ENCODE results near the gene LDAH. TPM values are rescaled to one million over a fixed set of nuclear protein-coding genes. Genes with fewer than 3 reads are reported as not detected.

LDAH gene
- total and polyA plus RNA-seq, 4 donors = 5.0 to 30.8 (median 11.5) TPM

GRCh38 chr2:20635113-20635510 lies 187.8 kb downstream of the LDAH start:
- ATAC-seq (ENCODE audit: insufficient read depth, low FRiP score) (no peak), DNase-seq (peak in 2 of 3 donors; percentile 21 to 30)
- TF ChIP-seq, protein P1, sequence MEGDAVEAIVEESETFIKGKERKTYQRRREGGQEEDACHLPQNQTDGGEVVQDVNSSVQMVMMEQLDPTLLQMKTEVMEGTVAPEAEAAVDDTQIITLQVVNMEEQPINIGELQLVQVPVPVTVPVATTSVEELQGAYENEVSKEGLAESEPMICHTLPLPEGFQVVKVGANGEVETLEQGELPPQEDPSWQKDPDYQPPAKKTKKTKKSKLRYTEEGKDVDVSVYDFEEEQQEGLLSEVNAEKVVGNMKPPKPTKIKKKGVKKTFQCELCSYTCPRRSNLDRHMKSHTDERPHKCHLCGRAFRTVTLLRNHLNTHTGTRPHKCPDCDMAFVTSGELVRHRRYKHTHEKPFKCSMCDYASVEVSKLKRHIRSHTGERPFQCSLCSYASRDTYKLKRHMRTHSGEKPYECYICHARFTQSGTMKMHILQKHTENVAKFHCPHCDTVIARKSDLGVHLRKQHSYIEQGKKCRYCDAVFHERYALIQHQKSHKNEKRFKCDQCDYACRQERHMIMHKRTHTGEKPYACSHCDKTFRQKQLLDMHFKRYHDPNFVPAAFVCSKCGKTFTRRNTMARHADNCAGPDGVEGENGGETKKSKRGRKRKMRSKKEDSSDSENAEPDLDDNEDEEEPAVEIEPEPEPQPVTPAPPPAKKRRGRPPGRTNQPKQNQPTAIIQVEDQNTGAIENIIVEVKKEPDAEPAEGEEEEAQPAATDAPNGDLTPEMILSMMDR (IDR thresholded peaks at IDR 0.05; ENCODE audit: control extremely low read depth, extremely low read depth) = no peak
- H3K4me3 ChIP-seq = no peak overlapping the region
- H3K36me3 ChIP-seq (ENCODE audit: control insufficient read depth in 4 of 4, insufficient read depth in 4 of 4, low read length in 4 of 4) = peaks cover 0 to 30% (median 0%) of the 10 kb centered on the region in 4 donors
- H3K9ac ChIP-seq (ENCODE audit: insufficient read depth in 1 of 2, low read length in 2 of 2) = no peak overlapping the region
- peak overlapping the region in 1 of 2 donors; percentile 49 for H3K27ac ChIP-seq (ENCODE audit: low read depth in 1 of 2, low read length in 1 of 2)
- WGBS, 2 donors = 70 to 78% methylated on average over 5 of the region's 5 CpGs
- H3K27me3 ChIP-seq (ENCODE audit: control insufficient read depth in 3 of 3, insufficient read depth in 3 of 3, low read length in 2 of 3) = no peaks in the 10 kb centered on the region
- H3K9me3 ChIP-seq (ENCODE audit: control insufficient read depth in 4 of 4, insufficient read depth in 3 of 4, low read length in 3 of 4) = no peaks in the 10 kb centered on the region
- H3K4me1 ChIP-seq (ENCODE audit: control insufficient read depth in 5 of 5, insufficient read depth in 5 of 5, low read length in 5 of 5) = peaks cover 0 to 22% (median 8%) of the 10 kb centered on the region in 5 donors

DNA sequence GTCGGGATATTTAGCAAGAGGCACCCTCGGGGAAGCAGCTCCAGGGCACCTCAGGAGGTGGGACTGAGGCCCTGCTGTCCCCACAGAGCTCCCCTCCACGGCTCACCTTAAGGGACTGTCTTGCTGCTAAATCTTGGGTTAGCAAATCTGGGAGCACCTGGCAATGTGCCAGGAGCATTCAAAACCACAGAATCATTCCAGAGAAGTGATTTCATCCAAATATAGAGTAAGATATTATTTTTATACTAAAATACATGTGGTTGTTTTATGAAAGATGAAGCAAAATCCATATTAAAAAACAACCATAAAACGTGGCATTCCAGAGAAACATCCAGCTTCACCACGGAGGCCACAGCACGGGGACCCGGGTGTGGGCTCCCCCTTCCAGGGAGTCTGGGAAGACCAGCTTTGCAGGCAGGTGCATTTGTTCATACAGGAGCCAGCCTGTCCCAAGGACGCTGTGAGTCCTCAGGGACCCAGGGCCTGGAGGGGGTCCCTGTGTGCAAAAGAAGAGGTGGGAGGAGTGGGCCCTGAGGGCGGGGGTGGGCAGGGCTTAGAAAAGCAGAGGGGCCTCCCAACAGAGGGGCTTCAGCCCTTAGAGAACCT lies 188.3 kb downstream of the LDAH start:
- no peak overlapping the region for H3K4me3 ChIP-seq
- H3K9ac ChIP-seq (ENCODE audit: insufficient read depth in 1 of 2, low read length in 2 of 2) = peak overlapping the region in 1 of 2 donors; percentile 24
- ATAC-seq (ENCODE audit: insufficient read depth, low FRiP score) = no peak
- H3K9me3 ChIP-seq (ENCODE audit: control insufficient read depth in 4 of 4, insufficient read depth in 3 of 4, low read length in 3 of 4) = no peaks in the 10 kb centered on the region
- WGBS, 2 donors = 59 to 72% methylated on average over 9 of the region's 9 CpGs
- H3K27me3 ChIP-seq (ENCODE audit: control insufficient read depth in 3 of 3, insufficient read depth in 3 of 3, low read length in 2 of 3) = no peaks in the 10 kb centered on the region
- peak in 2 of 3 donors; percentile 38 to 66 for DNase-seq
- H3K4me1 ChIP-seq (ENCODE audit: control insufficient read depth in 5 of 5, insufficient read depth in 5 of 5, low read length in 5 of 5) = peaks cover 0 to 27% (median 8%) of the 10 kb centered on the region in 5 donors
- H3K27ac ChIP-seq (ENCODE audit: low read depth in 1 of 2, low read length in 1 of 2) = peak overlapping the region in 1 of 2 donors; percentile 84
- TF ChIP-seq, protein P1 (IDR thresholded peaks at IDR 0.05; ENCODE audit: control extremely low read depth, extremely low read depth) = no peak
- H3K36me3 ChIP-seq (ENCODE audit: control insufficient read depth in 4 of 4, insufficient read depth in 4 of 4, low read length in 4 of 4) = peaks cover 0 to 28% (median 0%) of the 10 kb centered on the region in 4 donors

Other genes with a start within 250 kb of the LDAH start
- gene HS1BP3, start 172.0 kb downstream of the LDAH start, total RNA-seq = 10 to 100 TPM; 25.4 to 38.1 TPM
- gene HS1BP3, start 172.0 kb downstream of the LDAH start, polyA plus RNA-seq = 10 to 100 TPM; 28.8 to 41.4 TPM
- under 1 TPM; 0.37 to 0.54 TPM for gene GDF7, start 156.0 kb downstream of the LDAH start, total RNA-seq
- under 1 TPM; 0.10 to 0.26 TPM for gene GDF7, start 156.0 kb downstream of the LDAH start, polyA plus RNA-seq
- gene APOB, start 221.0 kb upstream of the LDAH start, total RNA-seq = 1 to 10 TPM in 1 of 2 donors, under 1 TPM in 1; 0.28 to 1.7 TPM
- under 1 TPM; 0.04 to 0.07 TPM for gene APOB, start 221.0 kb upstream of the LDAH start, polyA plus RNA-seq